PC-3 (cell line): ENCODE results near the gene CLEC16A.

ENCODE experiments used
- CTCF ChIP-seq: fragments of 300-600 bp; sonication (generic); conservative IDR thresholded peaks from 2 replicates; pipeline ENCODE4 v1.5.1; 2017; ENCODE audit warnings: antibody characterized with exemption, low read depth, mild to moderate bottlenecking, low read length
- EZH2phosphoT487 ChIP-seq: fragments of 300-600 bp; sonication (generic); IDR thresholded peaks from 2 replicates; pipeline ENCODE4 v1.6.1; 2018; ENCODE audit warnings: mild to moderate bottlenecking, antibody characterized with exemption, low read length, borderline replicate concordance

DNA sequence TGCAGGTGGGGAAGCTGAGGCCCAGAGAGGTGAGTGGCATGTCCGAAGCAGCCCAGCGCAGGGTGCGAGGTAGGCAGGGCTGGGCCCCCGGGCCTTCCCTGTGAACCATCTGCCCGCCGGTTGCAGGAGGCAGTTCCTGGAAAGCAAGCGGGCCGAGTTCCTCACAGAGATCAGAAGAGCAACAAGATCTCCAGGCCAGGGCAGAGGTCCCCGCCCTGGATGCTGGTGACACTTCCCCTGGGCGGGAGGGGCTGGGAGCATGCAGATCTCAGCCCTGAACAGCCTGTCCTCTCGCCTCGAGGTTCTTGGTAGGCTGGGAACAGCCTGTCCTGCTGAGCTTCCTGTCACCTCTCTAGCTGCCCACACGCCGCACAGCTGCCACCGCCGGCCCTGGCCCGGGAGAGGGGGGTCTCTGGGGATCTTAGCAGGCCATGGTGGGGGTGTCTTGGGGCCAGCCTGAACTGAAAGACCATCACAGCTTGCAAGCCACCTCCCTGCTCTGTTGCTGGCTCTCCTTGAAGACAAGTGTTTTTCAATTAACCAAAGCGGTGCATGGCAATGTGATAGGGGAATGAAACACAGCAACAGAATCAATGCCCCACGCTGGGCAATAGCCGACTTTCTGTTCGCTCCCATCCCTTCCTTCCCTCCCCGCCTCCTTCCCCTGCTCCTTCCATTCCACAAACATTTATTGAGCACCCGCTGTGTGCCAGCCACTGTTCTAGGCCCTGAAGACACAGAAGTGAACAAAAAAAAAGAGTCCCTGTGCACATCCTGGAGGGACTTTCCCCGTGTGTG lies 279.9 kb downstream of the CLEC16A start:
- TF ChIP-seq CTCF = no peak
- no peak for TF ChIP-seq EZH2phosphoT487
